ENCODE data around the gene OR6C75.
"Not testable (repeated sequence)": the region's sequence is repeated elsewhere in the genome, so short reads cannot be mapped to it uniquely, and the experiment has no call there.

OR6C75 gene

GRCh38 chr12:55362675-55363074 lies at the start of gene OR6C75:
Gene OR6C75, plus strand, starts transcription at chr12:55362975. Its CDS starts 2,136 bp downstream, at chr12:55365111.
- no peak for DNase-seq (ENCODE audit: low read depth)

GRCh38 chr12:55314043-55314442 lies 48.7 kb upstream of the OR6C75 start, which contains the start of gene OR6C1:
Gene OR6C1, plus strand, starts transcription at chr12:55314343. Its CDS starts 6,257 bp downstream, at chr12:55320600.
- DNase-seq (ENCODE audit: low read depth): no peak

- no peak for DNase-seq (ENCODE audit: low read depth)
Observed at GRCh38 chr12:55320201-55320600, 42.6 kb upstream of the OR6C75 start.

GRCh38 chr12:55325801-55326200 lies 37.0 kb upstream of the OR6C75 start:
- DNase-seq (ENCODE audit: low read depth): not testable (repeated sequence)

GRCh38 chr12:55330446-55330845 lies 32.3 kb upstream of the OR6C75 start, which contains the start of gene OR6C3:
Gene OR6C3, plus strand, starts transcription at chr12:55330746. Its CDS starts 955 bp downstream, at chr12:55331701.
- DNase-seq (ENCODE audit: low read depth): no peak

GRCh38 chr12:55336002-55336401 lies 26.8 kb upstream of the OR6C75 start:
- DNase-seq (ENCODE audit: low read depth): no peak

- not testable (repeated sequence) for DNase-seq (ENCODE audit: low read depth)
Observed at GRCh38 chr12:55355338-55355737, 7.4 kb upstream of the OR6C75 start.

- DNase-seq (ENCODE audit: low read depth): no peak
Observed at GRCh38 chr12:55365086-55365485, 2.3 kb downstream of the OR6C75 start.

- no peak for DNase-seq (ENCODE audit: low read depth)
Observed at GRCh38 chr12:55372521-55372920, 9.7 kb downstream of the OR6C75 start.

GRCh38 chr12:55385891-55386290 lies 23.1 kb downstream of the OR6C75 start:
- no peak for DNase-seq (ENCODE audit: low read depth)

GRCh38 chr12:55392032-55392795 lies 29.4 kb downstream of the OR6C75 start:
- no peak for DNase-seq (ENCODE audit: low read depth)

- no peak for DNase-seq (ENCODE audit: low read depth)
Observed at GRCh38 chr12:55396326-55396725, 33.6 kb downstream of the OR6C75 start.

- DNase-seq (ENCODE audit: low read depth): no peak
Observed at GRCh38 chr12:55400229-55400628, 37.5 kb downstream of the OR6C75 start, which contains the start of gene OR6C65. Gene OR6C65, plus strand, starts transcription at chr12:55400529. Its CDS starts 0 bp downstream, at chr12:55400529.

GRCh38 chr12:55407866-55408265 lies 45.1 kb downstream of the OR6C75 start:
- DNase-seq (ENCODE audit: low read depth): no peak

GRCh38 chr12:55409133-55409532 lies 46.4 kb downstream of the OR6C75 start:
- not testable (repeated sequence) for DNase-seq (ENCODE audit: low read depth)

- DNase-seq (ENCODE audit: low read depth): not testable (repeated sequence)
Observed at GRCh38 chr12:55412138-55412537, 49.4 kb downstream of the OR6C75 start.

- DNase-seq (ENCODE audit: low read depth): not testable (repeated sequence)
Observed at GRCh38 chr12:55413498-55414388, 51.0 kb downstream of the OR6C75 start.

GRCh38 chr12:55414396-55414823 lies 51.6 kb downstream of the OR6C75 start:
- not testable (repeated sequence) for DNase-seq (ENCODE audit: low read depth)

GRCh38 chr12:55414889-55415288 lies 52.1 kb downstream of the OR6C75 start:
- not testable (repeated sequence) for DNase-seq (ENCODE audit: low read depth)

GRCh38 chr12:55416961-55417360 lies 54.2 kb downstream of the OR6C75 start:
- DNase-seq (ENCODE audit: low read depth): no peak
